ENCODE measurements around the gene GANAB.
"Not testable (repeated sequence)": the region's sequence is repeated elsewhere in the genome, so short reads cannot be mapped to it uniquely, and the experiment has no call there.

GANAB gene

GRCh38 chr11:62667460-62667859 lies 21.0 kb upstream of the GANAB start:
- no peak for DNase-seq (ENCODE audit: low spot score)

- DNase-seq (ENCODE audit: low spot score): no peak
Measured at GRCh38 chr11:62666259-62666926, 20.0 kb upstream of the GANAB start.

GRCh38 chr11:62665599-62666258 lies 19.3 kb upstream of the GANAB start:
- peak; percentile 40 for DNase-seq (ENCODE audit: low spot score)

GRCh38 chr11:62665075-62665598 lies 18.7 kb upstream of the GANAB start, which contains the start of the genes C11orf98 and CSKMT:
Gene C11orf98, minus strand, starts transcription at chr11:62665210. Its CDS starts 41 bp downstream, at chr11:62665169.
Gene CSKMT, plus strand, starts transcription at chr11:62665312. Its CDS starts 568 bp downstream, at chr11:62665880.
- peak; percentile 94 for DNase-seq (ENCODE audit: low spot score)

GRCh38 chr11:62664405-62665074 lies 18.1 kb upstream of the GANAB start:
- DNase-seq (ENCODE audit: low spot score): peak; percentile 86

GRCh38 chr11:62656796-62657429 lies 10.5 kb upstream of the GANAB start:
- no peak for DNase-seq (ENCODE audit: low spot score)

GRCh38 chr11:62654297-62654696 lies 7.9 kb upstream of the GANAB start:
- no peak for DNase-seq (ENCODE audit: low spot score)

GRCh38 chr11:62652161-62653006 lies 6.0 kb upstream of the GANAB start:
- DNase-seq (ENCODE audit: low spot score): no peak

- DNase-seq (ENCODE audit: low spot score): not testable (repeated sequence)
Measured at GRCh38 chr11:62650283-62650682, 3.9 kb upstream of the GANAB start.

- DNase-seq (ENCODE audit: low spot score): no peak
Measured at GRCh38 chr11:62649486-62649885, 3.1 kb upstream of the GANAB start.

GRCh38 chr11:62648967-62649364 lies 2.6 kb upstream of the GANAB start:
- DNase-seq (ENCODE audit: low spot score): no peak

- no peak for DNase-seq (ENCODE audit: low spot score)
Measured at GRCh38 chr11:62648185-62648966, 2.0 kb upstream of the GANAB start.

GRCh38 chr11:62647609-62648005 lies 1.2 kb upstream of the GANAB start:
- DNase-seq (ENCODE audit: low spot score): no peak

- DNase-seq (ENCODE audit: low spot score): no peak
Measured at GRCh38 chr11:62646825-62647608, 604 bp upstream of the GANAB start.

GRCh38 chr11:62645671-62645945 lies 805 bp downstream of the GANAB start:
- no peak for DNase-seq (ENCODE audit: low spot score)

GRCh38 chr11:62644220-62644619 lies 2.2 kb downstream of the GANAB start:
- no peak for DNase-seq (ENCODE audit: low spot score)

- no peak for DNase-seq (ENCODE audit: low spot score)
Measured at GRCh38 chr11:62632492-62632891, 13.9 kb downstream of the GANAB start.

GRCh38 chr11:62627713-62628112 lies 18.7 kb downstream of the GANAB start:
- no peak for DNase-seq (ENCODE audit: low spot score)

GRCh38 chr11:62622476-62623089 lies 23.8 kb downstream of the GANAB start:
- no peak for DNase-seq (ENCODE audit: low spot score)
